Measurements from ENCODE around the gene CLEC4C. TPM values are rescaled to one million over a fixed set of nuclear protein-coding genes. Genes with fewer than 3 reads are reported as not detected.

Gene CLEC4C
- total and polyA plus RNA-seq, 5 donors, result not detected

GRCh38 chr12:7693793-7694192, 53.4 kb downstream of the CLEC4C start:
- no peaks in the 10 kb centered on the region for H3K27me3 ChIP-seq (ENCODE audit: control insufficient read depth, insufficient read depth)
- no peak overlapping the region for H3K27ac ChIP-seq (ENCODE audit: low read length)
- ATAC-seq, result no peak
- intact Hi-C loops (cut with DNase I), result no loop called here
- DNase-seq, result no peak
- 78% methylated on average over 6 of the region's 6 CpGs for WGBS
- H3K9me3 ChIP-seq (ENCODE audit: control insufficient read depth, low read length), result no peaks in the 10 kb centered on the region
- H3K4me1 ChIP-seq (ENCODE audit: control insufficient read depth, insufficient read depth, low read length), result no peaks in the 10 kb centered on the region
- H3K4me3 ChIP-seq (ENCODE audit: low read length), result no peak overlapping the region

GRCh38 chr12:7681535-7681934, 65.6 kb downstream of the CLEC4C start:
- intact Hi-C loops (cut with DNase I), result no loop called here
- Histone ChIP-seq H3K4me1 (ENCODE audit: control insufficient read depth, insufficient read depth, low read length) (no peaks in the 10 kb centered on the region), H3K27me3 (ENCODE audit: control insufficient read depth, insufficient read depth) (no peaks in the 10 kb centered on the region), H3K9me3 (ENCODE audit: control insufficient read depth, low read length) (no peaks in the 10 kb centered on the region), H3K4me3 (ENCODE audit: low read length) (no peak overlapping the region), H3K27ac (ENCODE audit: low read length) (no peak overlapping the region)
- 56% methylated on average over 2 of the region's 2 CpGs for WGBS
- DNase-seq (no peak), ATAC-seq (no peak)

Other genes starting within 250 kb of the CLEC4C start
- 100 to 1,000 TPM; 108 to 216 (median 155) TPM for gene CD163, start 243.6 kb downstream of the CLEC4C start, total RNA-seq
- gene CD163, start 243.6 kb downstream of the CLEC4C start, polyA plus RNA-seq, result 33.3 TPM
- not detected for gene APOBEC1, start 81.5 kb downstream of the CLEC4C start, total RNA-seq
- not detected for gene APOBEC1, start 81.5 kb downstream of the CLEC4C start, polyA plus RNA-seq
- gene GDF3, start 51.6 kb downstream of the CLEC4C start, total RNA-seq, result under 1 TPM in 1 of 4 donors, not detected in 3; 0.26 TPM
- 0.32 TPM for gene GDF3, start 51.6 kb downstream of the CLEC4C start, polyA plus RNA-seq
- not detected for gene DPPA3, start 35.9 kb downstream of the CLEC4C start, total RNA-seq
- gene DPPA3, start 35.9 kb downstream of the CLEC4C start, polyA plus RNA-seq, result not detected
- not detected for gene NANOGNB, start 17.8 kb upstream of the CLEC4C start, total RNA-seq
- gene NANOGNB, start 17.8 kb upstream of the CLEC4C start, polyA plus RNA-seq, result not detected
- not detected for gene NANOG, start 42.0 kb upstream of the CLEC4C start, total RNA-seq
- gene NANOG, start 42.0 kb upstream of the CLEC4C start, polyA plus RNA-seq, result not detected
- 1 to 10 TPM in 1 of 4 donors, not detected in 3; 1.4 TPM for gene SLC2A14, start 125.5 kb upstream of the CLEC4C start, total RNA-seq
- not detected for gene SLC2A14, start 125.5 kb upstream of the CLEC4C start, polyA plus RNA-seq
- gene SLC2A3, start 188.8 kb upstream of the CLEC4C start, total RNA-seq, result 10 to 100 TPM; 18.5 to 29.9 (median 25.1) TPM
- gene SLC2A3, start 188.8 kb upstream of the CLEC4C start, polyA plus RNA-seq, result 13.6 TPM

All from right cardiac atrium (tissue), 5 donors.